Endothelial cell of umbilical vein (primary cell): ENCODE data around the gene FARP2. TPM values are rescaled to one million over a fixed set of nuclear protein-coding genes. Genes with fewer than 3 reads are reported as not detected.
"Not testable (repeated sequence)": the region's sequence is repeated elsewhere in the genome, so short reads cannot be mapped to it uniquely, and the experiment has no call there.

ENCODE experiments used
- BruUV-seq: library from RNA; stranded (reverse); fragments of 400-500 nt; replicated peaks from 2 replicates; lab custom pipeline; 2021; lab: Mats Ljungman, UMichigan
- CTCF ChIA-PET: fragments of 300-600, 350-600 bp; sonication (Branson Sonifier 250); formaldehyde crosslinking; loops from one replicate; lab custom pipeline; 2021; ENCODE audit warnings: antibody characterized with exemption, inconsistent platforms; lab: Charles Lee
- POLR2A ChIA-PET: fragments of 300-600, 350-600 bp; sonication (Branson Sonifier 250); formaldehyde crosslinking; loops from one replicate; lab custom pipeline; 2021; ENCODE audit warnings: antibody characterized with exemption, inconsistent platforms; lab: Charles Lee
- DNase-seq: peaks from one replicate; pipeline ENCODE4 v3.0.0-alpha.2; 2011; ENCODE audit warnings: low read depth, low spot score
- FAIRE-seq: peaks from 2 replicates; lab custom pipeline; 2011; peaks lifted over from hg19 to GRCh38; lab: Jason Lieb, UNC
- H2AFZ ChIP-seq: 2 replicates; pipeline ENCODE4 v1.6.0; 2012; ENCODE audit warnings: low read depth, low read length, control low read depth, inconsistent platforms
- H3K27ac ChIP-seq: 2 replicates; pipeline ENCODE4 v1.5.1; 2011; ENCODE audit warnings: low read depth, mild to moderate bottlenecking, control low read depth, low read length, moderate library complexity; ENCODE audit not compliant: insufficient read depth
- H3K27me3 ChIP-seq, 2 experiments: 2 replicates each; pipeline versions ENCODE4 v1.6.0 to v1.6.1; 2011; ENCODE audit warnings: low read length in 2 of 2, mixed read lengths in 1 of 2; ENCODE audit not compliant: control insufficient read depth in 2 of 2, insufficient read depth in 2 of 2
- H3K36me3 ChIP-seq, 2 experiments: 2 replicates in 1 of 2; 3 replicates in 1 of 2; pipeline ENCODE4 v1.5.1; 2011; ENCODE audit warnings: low read length in 2 of 2, mild to moderate bottlenecking in 1 of 2, moderate library complexity in 1 of 2; ENCODE audit not compliant: control insufficient read depth in 2 of 2, insufficient read depth in 2 of 2; ENCODE audit errors: extremely low read depth in 1 of 2
- H3K4me1 ChIP-seq: 3 replicates; pipeline ENCODE4 v1.5.1; 2011; ENCODE audit warnings: mild to moderate bottlenecking, low read length; ENCODE audit not compliant: control insufficient read depth, insufficient read depth; ENCODE audit errors: extremely low read depth
- H3K4me2 ChIP-seq: 2 replicates; pipeline ENCODE4 v1.6.1; 2011; ENCODE audit warnings: low read length, control low read depth, mixed read lengths; ENCODE audit not compliant: insufficient read depth
- H3K4me3 ChIP-seq, 3 experiments: fragments of 200-600 bp in 1 of 3; sonication (generic), shearing (Covaris generic) in 1 of 3; replicated peaks in 1 of 3; 2 replicates each; pipeline ENCODE4 v1.5.1; 2011 to 2016; ENCODE audit warnings: control low read depth in 3 of 3, low read length in 3 of 3, mild to moderate bottlenecking in 2 of 3, inconsistent platforms in 1 of 3, low read depth in 1 of 3, moderate library complexity in 1 of 3; ENCODE audit not compliant: insufficient read depth in 1 of 3
- H3K79me2 ChIP-seq: 2 replicates; pipeline ENCODE4 v1.6.0; 2012; ENCODE audit warnings: low read length, inconsistent platforms; ENCODE audit not compliant: control insufficient read depth, insufficient read depth
- H3K9ac ChIP-seq: replicated peaks from 2 replicates; pipeline ENCODE3; 2011; ENCODE audit warnings: low read length, control low read depth; ENCODE audit not compliant: insufficient read depth; ENCODE audit errors: extremely low read depth
- H3K9me1 ChIP-seq: replicated peaks from 3 replicates; pipeline ENCODE4 v1.6.0; 2011; ENCODE audit warnings: mild to moderate bottlenecking, low read length; ENCODE audit not compliant: control insufficient read depth, insufficient read depth; ENCODE audit errors: extremely low read depth
- H3K9me3 ChIP-seq: replicated peaks from 2 replicates; pipeline ENCODE4 v1.5.1; 2012; ENCODE audit warnings: low read length, inconsistent platforms; ENCODE audit not compliant: control insufficient read depth, insufficient read depth
- H4K20me1 ChIP-seq: replicated peaks from 2 replicates; pipeline ENCODE3; 2011; ENCODE audit warnings: mild to moderate bottlenecking, low read length; ENCODE audit not compliant: control insufficient read depth, insufficient read depth; ENCODE audit errors: extremely low read depth
- EZH2 ChIP-seq: IDR thresholded peaks from 2 replicates; pipeline ENCODE4 v1.6.1; 2012; ENCODE audit warnings: borderline replicate concordance, low read depth, mild to moderate bottlenecking, moderate library complexity, low read length, inconsistent platforms; ENCODE audit not compliant: severe bottlenecking
- FOS ChIP-seq: IDR thresholded peaks from 2 replicates; pipeline ENCODE4 v1.6.1; 2011; ENCODE audit warnings: mild to moderate bottlenecking, low read length, moderate library complexity, borderline replicate concordance; ENCODE audit not compliant: insufficient read depth
- GATA2 ChIP-seq: IDR thresholded peaks from 2 replicates; pipeline ENCODE4 v1.7.0; 2011; ENCODE audit warnings: low read depth, mild to moderate bottlenecking, moderate library complexity, mixed read lengths, low read length; ENCODE audit not compliant: insufficient read length, insufficient read depth
- JUN ChIP-seq: IDR thresholded peaks from 2 replicates; pipeline ENCODE4 v1.6.1; 2011; ENCODE audit warnings: borderline replicate concordance, low read depth; ENCODE audit not compliant: insufficient read length, insufficient read depth
- MYC ChIP-seq: IDR thresholded peaks from one replicate; pipeline ENCODE4 v1.6.1; 2011; ENCODE audit warnings: mild to moderate bottlenecking, low read depth, low read length
- POLR2A ChIP-seq: IDR thresholded peaks from 2 replicates; pipeline ENCODE4 v1.6.1; 2012; ENCODE audit warnings: low read depth, mild to moderate bottlenecking, control low read depth, low read length
- POLR2AphosphoS5 ChIP-seq: IDR thresholded peaks from 2 replicates; pipeline ENCODE4 v1.6.1; 2012; ENCODE audit warnings: low read depth, mild to moderate bottlenecking, control low read depth, low read length, moderate library complexity; ENCODE audit not compliant: insufficient read depth
- dilution Hi-C: fragments of 300-500 bp; cut with MboI; formaldehyde crosslinking; loops from one replicate; pipeline ENCODE4 v1.15.0; 2019; ENCODE audit warnings: low sequenced_read_pairs; ENCODE audit not compliant: extremely low pct_ligation_motif_present
- intact Hi-C: fragments of 100-400 bp; cut with micrococcal nuclease; formaldehyde crosslinking; loops from one replicate; pipeline ENCODE4 v1.10.0; 2022
- polyA plus RNA-seq, 4 experiments: library from polyadenylated mRNA; depleted of rRNA in 3 of 4; stranded (reverse) in 3 of 4; unstranded in 1 of 4; fragments of >200 nt; gene quantifications; 2 replicates each; pipeline versions ENCODE4 v1.2.1 to v1.2.3, GENCODE V29; 2011 to 2012; ENCODE audit warnings: missing spikeins in 1 of 4
- total RNA-seq: library from RNA; stranded (reverse); gene quantifications from 2 replicates; pipeline ENCODE4 v1.2.3, GENCODE V29; 2021
- TF ChIP-seq, protein P1 (sequence below), 2 donors: IDR thresholded peaks; 1 replicate in 1 of 2; 2 replicates in 1 of 2; pipeline ENCODE4 v1.5.1; 2011; ENCODE audit warnings: low read length in 2 of 2, mild to moderate bottlenecking in 2 of 2, moderate library complexity in 2 of 2, control low read depth in 1 of 2, inconsistent platforms in 1 of 2, low read depth in 1 of 2; ENCODE audit not compliant: insufficient read depth in 1 of 2; ENCODE audit errors: extremely low read depth in 1 of 2
- TF ChIP-seq, protein P2 (sequence below): IDR thresholded peaks from 2 replicates; pipeline ENCODE4 v1.6.1; 2011; ENCODE audit not compliant: insufficient read depth, insufficient read length

FARP2 gene
- total and polyA plus RNA-seq, 2 donors (not counting 3 experiments of a cell fraction or from before 2014, with no cell fraction given): 15.3 to 45.3 TPM

DNA sequence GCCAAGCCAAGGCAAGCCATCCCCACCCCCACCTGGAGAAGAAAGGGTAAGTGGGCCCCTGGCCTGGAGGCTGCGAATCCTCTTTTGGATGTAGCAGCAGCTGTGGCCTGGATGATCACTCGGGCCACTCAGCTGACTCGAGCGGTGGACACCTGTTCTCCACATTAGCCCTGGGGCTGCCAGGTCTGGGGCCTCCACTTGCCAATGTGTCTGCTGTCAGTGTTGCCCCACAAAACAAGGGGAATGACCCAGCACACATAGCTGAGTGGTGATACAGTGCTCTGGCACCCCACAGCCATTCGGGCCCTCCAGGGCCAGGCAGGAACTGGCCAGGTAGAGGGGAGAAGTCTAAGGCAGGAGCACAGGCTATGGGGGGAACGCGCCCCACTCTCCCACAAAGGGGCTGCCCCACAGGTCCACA lies 149.7 kb downstream of the FARP2 start:
- Histone ChIP-seq H4K20me1 (no peaks in the 10 kb centered on the region), H3K79me2 (peaks cover 55% of the 10 kb centered on the region), H3K4me3 (no peak overlapping the region), H3K27ac (no peak overlapping the region), H3K4me2 (no peak overlapping the region), H3K36me3 (peaks cover 0 to 14% of the 10 kb centered on the region in 2 experiments), H3K4me1 (peaks cover 16% of the 10 kb centered on the region), H3K9ac (no peak overlapping the region), H3K9me3 (no peaks in the 10 kb centered on the region), H3K27me3 (no peaks in the 10 kb centered on the region), H2AFZ (no peak overlapping the region), H3K9me1 (no peaks in the 10 kb centered on the region)
- DNase-seq (no peak), FAIRE-seq (no peak)
- intact Hi-C loops (loop anchor here (5.0 to 10.0 kb wide), 2 partner anchors 148 to 369 kb away; partner anchors contain the start of gene FARP2), dilution Hi-C loops (no loop called here)
- ChIA-PET CTCF (interaction anchor here (1.5 kb wide), 1 partner anchor 69 kb away, joined by 4 read pairs; no protein-coding TSS in a partner anchor), POLR2A (no interaction called here)
- TF ChIP-seq MYC (no peak), FOS (no peak), POLR2AphosphoS5 (no peak), POLR2A (no peak), GATA2 (no peak), EZH2 (no peak), JUN (no peak)
- TF ChIP-seq, protein P1, sequence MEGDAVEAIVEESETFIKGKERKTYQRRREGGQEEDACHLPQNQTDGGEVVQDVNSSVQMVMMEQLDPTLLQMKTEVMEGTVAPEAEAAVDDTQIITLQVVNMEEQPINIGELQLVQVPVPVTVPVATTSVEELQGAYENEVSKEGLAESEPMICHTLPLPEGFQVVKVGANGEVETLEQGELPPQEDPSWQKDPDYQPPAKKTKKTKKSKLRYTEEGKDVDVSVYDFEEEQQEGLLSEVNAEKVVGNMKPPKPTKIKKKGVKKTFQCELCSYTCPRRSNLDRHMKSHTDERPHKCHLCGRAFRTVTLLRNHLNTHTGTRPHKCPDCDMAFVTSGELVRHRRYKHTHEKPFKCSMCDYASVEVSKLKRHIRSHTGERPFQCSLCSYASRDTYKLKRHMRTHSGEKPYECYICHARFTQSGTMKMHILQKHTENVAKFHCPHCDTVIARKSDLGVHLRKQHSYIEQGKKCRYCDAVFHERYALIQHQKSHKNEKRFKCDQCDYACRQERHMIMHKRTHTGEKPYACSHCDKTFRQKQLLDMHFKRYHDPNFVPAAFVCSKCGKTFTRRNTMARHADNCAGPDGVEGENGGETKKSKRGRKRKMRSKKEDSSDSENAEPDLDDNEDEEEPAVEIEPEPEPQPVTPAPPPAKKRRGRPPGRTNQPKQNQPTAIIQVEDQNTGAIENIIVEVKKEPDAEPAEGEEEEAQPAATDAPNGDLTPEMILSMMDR (IDR thresholded peaks at IDR 0.05; ENCODE audit: extremely low read depth in 1 of 2, insufficient read depth in 1 of 2, low read depth in 1 of 2, low read length in 2 of 2): no peak
- TF ChIP-seq, protein P2, sequence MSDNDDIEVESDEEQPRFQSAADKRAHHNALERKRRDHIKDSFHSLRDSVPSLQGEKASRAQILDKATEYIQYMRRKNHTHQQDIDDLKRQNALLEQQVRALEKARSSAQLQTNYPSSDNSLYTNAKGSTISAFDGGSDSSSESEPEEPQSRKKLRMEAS: no peak
- BruUV-seq: no TSS peak

DNA sequence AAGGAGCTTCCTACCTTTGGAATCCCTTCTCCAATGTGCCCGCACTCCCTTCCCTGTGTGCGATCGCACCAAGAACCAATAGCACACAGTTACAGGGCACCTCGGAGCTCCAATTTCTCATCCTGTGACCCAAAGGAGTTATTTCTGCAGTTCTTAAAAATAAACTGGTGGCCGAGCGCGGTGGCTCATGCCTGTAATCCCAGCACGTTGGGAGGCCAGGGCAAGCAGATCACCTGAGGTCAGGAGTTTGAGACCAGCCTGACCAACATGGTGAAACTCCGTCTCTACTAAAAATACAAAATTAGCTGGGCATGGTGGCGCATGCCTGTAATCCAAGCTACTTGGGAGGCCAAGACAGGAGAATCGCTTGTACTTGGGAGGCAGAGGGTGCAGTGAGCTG lies 150.2 kb downstream of the FARP2 start:
- H3K9me3 ChIP-seq, H4K20me1 ChIP-seq, H3K27ac ChIP-seq, dilution Hi-C loops, POLR2A ChIA-PET, DNase-seq, H2AFZ ChIP-seq, H3K36me3 ChIP-seq, H3K4me3 ChIP-seq, H3K9me1 ChIP-seq, H3K9ac ChIP-seq, H3K27me3 ChIP-seq: not testable (repeated sequence)
- H3K4me1 ChIP-seq: peaks cover 16% of the 10 kb centered on the region
- CTCF ChIA-PET: interaction anchor here (0.7 to 2.2 kb wide), 4 partner anchors 8 to 68 kb away, joined by 3 to 15 read pairs (median 4); partner anchors contain the start of gene BOK
- H3K79me2 ChIP-seq: peaks cover 52% of the 10 kb centered on the region
- FAIRE-seq: peak; percentile 21
- TSS peak; percentile 22 for BruUV-seq
- intact Hi-C loops: loop anchor here (5.0 to 10.0 kb wide), 2 partner anchors 149 to 368 kb away; partner anchors contain the start of gene FARP2
- H3K4me2 ChIP-seq: peak overlapping the region; percentile 60
